GM23338 (cell line): ENCODE results near the gene ALKBH4. TPM values are rescaled to one million over a fixed set of nuclear protein-coding genes. Genes with fewer than 3 reads are reported as not detected.

Experiments used
- ATAC-seq: fragments of 200-7000 bp; cut with Tn5 transposase; 3 replicates; pipeline ENCODE4 v1.9.1; 2020
- DNase-seq: peaks from one replicate; pipeline ENCODE4 v3.0.0-alpha.2; 2015; ENCODE audit warnings: low spot score
- H2AFZ ChIP-seq: fragments of 200-600 bp; sonication (generic); 2 replicates; pipeline ENCODE4 v1.8.0; 2016; ENCODE audit warnings: antibody characterized with exemption, mild to moderate bottlenecking, moderate library complexity
- H3F3A ChIP-seq: fragments of 200-600 bp; sonication (generic); replicated peaks from 2 replicates; pipeline ENCODE4 v1.8.0; 2017; ENCODE audit warnings: antibody characterized with exemption, mixed run types, low read depth
- H3K27ac ChIP-seq: fragments of 200-600 bp; sonication (generic); 2 replicates; pipeline ENCODE4 v1.6.1; 2016; ENCODE audit warnings: low read depth
- H3K27me3 ChIP-seq: fragments of 200-600 bp; sonication (generic); 2 replicates; pipeline ENCODE4 v1.8.0; 2016; ENCODE audit warnings: mild to moderate bottlenecking, mixed run types, moderate library complexity; ENCODE audit not compliant: insufficient read depth
- H3K36me3 ChIP-seq: fragments of 200-600 bp; sonication (generic); 2 replicates; pipeline ENCODE4 v1.8.0; 2016; ENCODE audit warnings: mild to moderate bottlenecking; ENCODE audit not compliant: insufficient read depth
- H3K4me1 ChIP-seq: fragments of 200-600 bp; sonication (generic); 2 replicates; pipeline ENCODE4 v1.8.0; 2016; ENCODE audit warnings: mild to moderate bottlenecking, moderate library complexity; ENCODE audit not compliant: insufficient read depth
- H3K4me2 ChIP-seq: fragments of 200-600 bp; sonication (generic); 2 replicates; pipeline ENCODE4 v1.7.1; 2017; ENCODE audit warnings: mixed run types
- H3K4me3 ChIP-seq: fragments of 200-600 bp; sonication (generic); 2 replicates; pipeline ENCODE4 v1.6.1; 2016; ENCODE audit warnings: mixed run types
- H3K79me2 ChIP-seq: fragments of 200-600 bp; sonication (generic); replicated peaks from 2 replicates; pipeline ENCODE4 v1.8.0; 2017; ENCODE audit warnings: mild to moderate bottlenecking; ENCODE audit not compliant: insufficient read depth
- H3K9me2 ChIP-seq: fragments of 200-600 bp; sonication (generic); 2 replicates; pipeline ENCODE4 v1.8.0; 2017; ENCODE audit not compliant: insufficient read depth
- H4K20me1 ChIP-seq: fragments of 200-600 bp; sonication (generic); replicated peaks from 2 replicates; pipeline ENCODE4 v1.8.0; 2017; ENCODE audit warnings: mild to moderate bottlenecking; ENCODE audit not compliant: insufficient read depth
- H3K27ac Mint-ChIP-seq: 2 replicates; pipeline ENCODE4 v1.8.0; 2020; ENCODE audit warnings: inconsistent platforms, mild to moderate bottlenecking, moderate library complexity, mixed read lengths
- H3K27me3 Mint-ChIP-seq: 3 replicates; pipeline ENCODE4 v1.8.0; 2022; ENCODE audit warnings: low read depth, mild to moderate bottlenecking, moderate library complexity, mixed read lengths, inconsistent platforms; ENCODE audit not compliant: insufficient read depth, poor library complexity
- H3K36me3 Mint-ChIP-seq: 3 replicates; pipeline ENCODE4 v1.8.0; 2021; ENCODE audit warnings: low read depth, mild to moderate bottlenecking, inconsistent platforms, moderate library complexity, mixed read lengths
- H3K4me1 Mint-ChIP-seq: 3 replicates; pipeline ENCODE4 v1.8.0; 2020; ENCODE audit warnings: mild to moderate bottlenecking, inconsistent platforms, mixed read lengths
- H3K4me3 Mint-ChIP-seq: 3 replicates; pipeline ENCODE4 v1.8.0; 2021; ENCODE audit warnings: moderate library complexity, mild to moderate bottlenecking, inconsistent platforms, mixed read lengths
- H3K9me3 Mint-ChIP-seq: 3 replicates; pipeline ENCODE4 v1.8.0; 2020; ENCODE audit warnings: moderate library complexity, mild to moderate bottlenecking, inconsistent platforms, mixed read lengths
- EZH2 ChIP-seq: fragments of 200-600 bp; sonication (generic); IDR thresholded peaks from one replicate; pipeline ENCODE4 v1.8.0; 2017; ENCODE audit warnings: antibody characterized with exemption, mild to moderate bottlenecking, low read depth; ENCODE audit not compliant: unreplicated experiment
- POLR2AphosphoS5 ChIP-seq: IDR thresholded peaks from 2 replicates; pipeline ENCODE4 v1.6.1; 2016; ENCODE audit warnings: antibody characterized with exemption, low read depth
- REST ChIP-seq: IDR thresholded peaks from one replicate; pipeline ENCODE4 v1.6.1; 2018; ENCODE audit warnings: antibody characterized with exemption; ENCODE audit not compliant: unreplicated experiment
- STAT1 ChIP-seq: IDR thresholded peaks from one replicate; pipeline ENCODE4 v1.6.1; 2016; ENCODE audit warnings: antibody characterized with exemption; ENCODE audit not compliant: unreplicated experiment
- ZNF331 ChIP-seq: fragments of 250-450 bp; sonication (Bioruptor Pico); IDR thresholded peaks from 2 replicates; pipeline ENCODE4 v1.5.0; 2020; ENCODE audit warnings: low read depth, mild to moderate bottlenecking, moderate library complexity
- ZNF462 ChIP-seq: fragments of 250-450 bp; sonication (Bioruptor Pico); IDR thresholded peaks from 2 replicates; pipeline ENCODE4 v1.5.0; 2020; ENCODE audit warnings: mild to moderate bottlenecking, moderate library complexity
- polyA plus RNA-seq: library from polyadenylated mRNA; unstranded; fragments of >200 nt; fragmentation: Nextera tagmentation; extraction: Ambion mirVana; gene quantifications from 2 replicates; pipeline ENCODE4 v1.2.1, GENCODE V29; 2016
- total RNA-seq: library from RNA; depleted of rRNA; stranded (reverse); fragments of >200 nt; shearing (Covaris generic); gene quantifications from 2 replicates; pipeline ENCODE4 v1.2.3, GENCODE V29; 2014

Gene ALKBH4
- total and polyA plus RNA-seq, 2 experiments from 2014 or later: 17.7 to 45.0 TPM

GRCh38 chr7:102431617-102432298, 32.9 kb downstream of the ALKBH4 start:
- H3K27me3 Mint-ChIP-seq: peaks cover 18% of the 10 kb centered on the region
- ATAC-seq (no peak), DNase-seq (no peak)
- H3K4me1 Mint-ChIP-seq: peaks cover 29% of the 10 kb centered on the region
- H3K36me3 Mint-ChIP-seq: peaks cover 4% of the 10 kb centered on the region
- TF ChIP-seq ZNF462 (CRISPR knock-in tag) (no peak), REST (no peak), STAT1 (no peak), POLR2AphosphoS5 (no peak), ZNF331 (CRISPR knock-in tag) (no peak), EZH2 (no peak)
- H3K27ac Mint-ChIP-seq: no peak overlapping the region
- Histone ChIP-seq H3F3A (no peaks in the 10 kb centered on the region; the same call in 1 of the 2 replicates), H4K20me1 (no peaks in the 10 kb centered on the region), H3K9me2 (no peaks in the 10 kb centered on the region), H2AFZ (no peak overlapping the region), H3K4me3 (no peak overlapping the region), H3K27me3 (no peaks in the 10 kb centered on the region), H3K27ac (peak overlapping the region; percentile 61; the same call in 1 of the 2 replicates), H3K36me3 (no peaks in the 10 kb centered on the region), H3K4me2 (peak overlapping the region; percentile 55), H3K79me2 (0 out of 2 replicates have a peak, but pooled peaks cover 7% of the 10 kb centered on the region), H3K4me1 (peaks cover 26% of the 10 kb centered on the region)
- H3K4me3 Mint-ChIP-seq: peak overlapping the region; percentile 77
- no peaks in the 10 kb centered on the region for H3K9me3 Mint-ChIP-seq
